GM23338 (cell line): ENCODE data around the gene SSNA1. TPM values are rescaled to one million over a fixed set of nuclear protein-coding genes. Genes with fewer than 3 reads are reported as not detected.

Experiments used
- ATAC-seq: fragments of 200-7000 bp; cut with Tn5 transposase; 3 replicates; pipeline ENCODE4 v1.9.1; 2020
- DNase-seq: peaks from one replicate; pipeline ENCODE4 v3.0.0-alpha.2; 2015; ENCODE audit warnings: low spot score
- H2AFZ ChIP-seq: fragments of 200-600 bp; sonication (generic); 2 replicates; pipeline ENCODE4 v1.8.0; 2016; ENCODE audit warnings: antibody characterized with exemption, mild to moderate bottlenecking, moderate library complexity
- H3F3A ChIP-seq: fragments of 200-600 bp; sonication (generic); replicated peaks from 2 replicates; pipeline ENCODE4 v1.8.0; 2017; ENCODE audit warnings: antibody characterized with exemption, mixed run types, low read depth
- H3K27ac ChIP-seq: fragments of 200-600 bp; sonication (generic); 2 replicates; pipeline ENCODE4 v1.6.1; 2016; ENCODE audit warnings: low read depth
- H3K27me3 ChIP-seq: fragments of 200-600 bp; sonication (generic); 2 replicates; pipeline ENCODE4 v1.8.0; 2016; ENCODE audit warnings: mild to moderate bottlenecking, mixed run types, moderate library complexity; ENCODE audit not compliant: insufficient read depth
- H3K36me3 ChIP-seq: fragments of 200-600 bp; sonication (generic); 2 replicates; pipeline ENCODE4 v1.8.0; 2016; ENCODE audit warnings: mild to moderate bottlenecking; ENCODE audit not compliant: insufficient read depth
- H3K4me1 ChIP-seq: fragments of 200-600 bp; sonication (generic); 2 replicates; pipeline ENCODE4 v1.8.0; 2016; ENCODE audit warnings: mild to moderate bottlenecking, moderate library complexity; ENCODE audit not compliant: insufficient read depth
- H3K4me2 ChIP-seq: fragments of 200-600 bp; sonication (generic); 2 replicates; pipeline ENCODE4 v1.7.1; 2017; ENCODE audit warnings: mixed run types
- H3K4me3 ChIP-seq: fragments of 200-600 bp; sonication (generic); 2 replicates; pipeline ENCODE4 v1.6.1; 2016; ENCODE audit warnings: mixed run types
- H3K79me2 ChIP-seq: fragments of 200-600 bp; sonication (generic); replicated peaks from 2 replicates; pipeline ENCODE4 v1.8.0; 2017; ENCODE audit warnings: mild to moderate bottlenecking; ENCODE audit not compliant: insufficient read depth
- H3K9me2 ChIP-seq: fragments of 200-600 bp; sonication (generic); 2 replicates; pipeline ENCODE4 v1.8.0; 2017; ENCODE audit not compliant: insufficient read depth
- H4K20me1 ChIP-seq: fragments of 200-600 bp; sonication (generic); replicated peaks from 2 replicates; pipeline ENCODE4 v1.8.0; 2017; ENCODE audit warnings: mild to moderate bottlenecking; ENCODE audit not compliant: insufficient read depth
- H3K27ac Mint-ChIP-seq: 2 replicates; pipeline ENCODE4 v1.8.0; 2020; ENCODE audit warnings: inconsistent platforms, mild to moderate bottlenecking, moderate library complexity, mixed read lengths
- H3K27me3 Mint-ChIP-seq: 3 replicates; pipeline ENCODE4 v1.8.0; 2022; ENCODE audit warnings: low read depth, mild to moderate bottlenecking, moderate library complexity, mixed read lengths, inconsistent platforms; ENCODE audit not compliant: insufficient read depth, poor library complexity
- H3K36me3 Mint-ChIP-seq: 3 replicates; pipeline ENCODE4 v1.8.0; 2021; ENCODE audit warnings: low read depth, mild to moderate bottlenecking, inconsistent platforms, moderate library complexity, mixed read lengths
- H3K4me1 Mint-ChIP-seq: 3 replicates; pipeline ENCODE4 v1.8.0; 2020; ENCODE audit warnings: mild to moderate bottlenecking, inconsistent platforms, mixed read lengths
- H3K4me3 Mint-ChIP-seq: 3 replicates; pipeline ENCODE4 v1.8.0; 2021; ENCODE audit warnings: moderate library complexity, mild to moderate bottlenecking, inconsistent platforms, mixed read lengths
- H3K9me3 Mint-ChIP-seq: 3 replicates; pipeline ENCODE4 v1.8.0; 2020; ENCODE audit warnings: moderate library complexity, mild to moderate bottlenecking, inconsistent platforms, mixed read lengths
- CREB1 ChIP-seq: fragments of 250-450 bp; sonication (Bioruptor Pico); IDR thresholded peaks from 2 replicates; pipeline ENCODE4 v1.5.0; 2020; ENCODE audit warnings: low read depth, mild to moderate bottlenecking, moderate library complexity
- CTCF ChIP-seq, 2 experiments: fragments of 200-600 bp in 1 of 2; sonication (generic) in 1 of 2; conservative IDR thresholded peaks; 2 replicates each; pipeline versions ENCODE4 v1.5.1 to v1.6.1; 2016 to 2017; ENCODE audit warnings: antibody characterized with exemption in 2 of 2, low read depth in 2 of 2, mild to moderate bottlenecking in 2 of 2, moderate library complexity in 1 of 2
- ETS1 ChIP-seq: IDR thresholded peaks from 2 replicates; pipeline ENCODE4 v1.6.1; 2016; ENCODE audit warnings: antibody characterized with exemption
- EZH2 ChIP-seq: fragments of 200-600 bp; sonication (generic); IDR thresholded peaks from one replicate; pipeline ENCODE4 v1.8.0; 2017; ENCODE audit warnings: antibody characterized with exemption, mild to moderate bottlenecking, low read depth; ENCODE audit not compliant: unreplicated experiment
- EZH2phosphoT487 ChIP-seq: fragments of 200-600 bp; sonication (generic); IDR thresholded peaks from one replicate; pipeline ENCODE4 v1.8.1; 2018; ENCODE audit warnings: antibody characterized with exemption; ENCODE audit not compliant: unreplicated experiment
- JUNB ChIP-seq: IDR thresholded peaks from one replicate; pipeline ENCODE4 v1.6.1; 2016; ENCODE audit warnings: antibody characterized with exemption; ENCODE audit not compliant: unreplicated experiment
- NANOG ChIP-seq: IDR thresholded peaks from 2 replicates; pipeline ENCODE4 v1.6.1; 2016; ENCODE audit warnings: antibody characterized with exemption, borderline replicate concordance
- POLR2AphosphoS5 ChIP-seq: IDR thresholded peaks from 2 replicates; pipeline ENCODE4 v1.6.1; 2016; ENCODE audit warnings: antibody characterized with exemption, low read depth
- REST ChIP-seq: IDR thresholded peaks from one replicate; pipeline ENCODE4 v1.6.1; 2018; ENCODE audit warnings: antibody characterized with exemption; ENCODE audit not compliant: unreplicated experiment
- STAT1 ChIP-seq: IDR thresholded peaks from one replicate; pipeline ENCODE4 v1.6.1; 2016; ENCODE audit warnings: antibody characterized with exemption; ENCODE audit not compliant: unreplicated experiment
- ZNF114 ChIP-seq: fragments of 250-450 bp; sonication (Bioruptor Pico); IDR thresholded peaks from 2 replicates; pipeline ENCODE4 v1.5.0; 2020; ENCODE audit warnings: mild to moderate bottlenecking, moderate library complexity
- ZNF331 ChIP-seq: fragments of 250-450 bp; sonication (Bioruptor Pico); IDR thresholded peaks from 2 replicates; pipeline ENCODE4 v1.5.0; 2020; ENCODE audit warnings: low read depth, mild to moderate bottlenecking, moderate library complexity
- ZNF462 ChIP-seq: fragments of 250-450 bp; sonication (Bioruptor Pico); IDR thresholded peaks from 2 replicates; pipeline ENCODE4 v1.5.0; 2020; ENCODE audit warnings: mild to moderate bottlenecking, moderate library complexity
- polyA plus RNA-seq: library from polyadenylated mRNA; unstranded; fragments of >200 nt; fragmentation: Nextera tagmentation; extraction: Ambion mirVana; gene quantifications from 2 replicates; pipeline ENCODE4 v1.2.1, GENCODE V29; 2016
- total RNA-seq: library from RNA; depleted of rRNA; stranded (reverse); fragments of >200 nt; shearing (Covaris generic); gene quantifications from 2 replicates; pipeline ENCODE4 v1.2.3, GENCODE V29; 2014

SSNA1 gene
- total and polyA plus RNA-seq, 2 experiments from 2014 or later: 132 to 154 TPM

- peak; percentile 97 for DNase-seq
- peaks cover 21% of the 10 kb centered on the region; the same call in 1 of the 2 replicates for H3F3A ChIP-seq
- H3K9me2 ChIP-seq: no peaks in the 10 kb centered on the region
- Mint-ChIP-seq H3K36me3 (peaks cover 28% of the 10 kb centered on the region), H3K9me3 (no peaks in the 10 kb centered on the region), H3K4me3 (peak within 1 kb of the TSS; percentile 97), H3K27ac (peak within 1 kb of the TSS; percentile 93), H3K4me1 (peaks cover 30% of the 10 kb centered on the region), H3K27me3 (peaks cover 24% of the 10 kb centered on the region)
- TF ChIP-seq NANOG (no peak), JUNB (no peak), EZH2phosphoT487 (no peak), POLR2AphosphoS5 (peak; percentile 86), ZNF331 (no peak), ZNF114 (CRISPR knock-in tag) (no peak), CTCF (conservative IDR thresholded peaks at IDR 0.05; ENCODE audit: low read depth in 2 of 2) (no peak), ZNF462 (CRISPR knock-in tag) (no peak), REST (no peak), EZH2 (no peak), CREB1 (CRISPR knock-in tag) (peak; percentile 98), STAT1 (no peak), ETS1 (peak; percentile 82)
- H3K4me1 ChIP-seq: peaks cover 24% of the 10 kb centered on the region
- H2AFZ ChIP-seq: peak within 1 kb of the TSS; percentile 97; the same call in 1 of the 2 replicates
- H3K27me3 ChIP-seq: no peaks in the 10 kb centered on the region
- H3K27ac ChIP-seq: peak within 1 kb of the TSS; percentile 80; the same call in 1 of the 2 replicates
- peak within 1 kb of the TSS; percentile 98 for H3K4me3 ChIP-seq
- H3K36me3 ChIP-seq: no peaks in the 10 kb centered on the region
- H4K20me1 ChIP-seq: peaks cover 14% of the 10 kb centered on the region
- peak within 1 kb of the TSS; percentile 98 for H3K4me2 ChIP-seq
- H3K79me2 ChIP-seq: peaks cover 42% of the 10 kb centered on the region
- peak; percentile 46 for ATAC-seq
Observed at GRCh38 chr9:137205126-137206069, 16.9 kb downstream of the SSNA1 start, which contains the start of the genes NDOR1 and TMEM203. TSS of gene NDOR1 (plus strand) at chr9:137205700. CDS start at chr9:137205778, 78 bp downstream. TSS of gene TMEM203 (minus strand) at chr9:137205648. CDS start at chr9:137205414, 234 bp downstream.
